HG03039 (cell line): Measurements from ENCODE around the gene AGPAT4.
"Not testable (repeated sequence)": the region's sequence is repeated elsewhere in the genome, so short reads cannot be mapped to it uniquely, and the experiment has no call there.

Experiments used
- ATAC-seq: cut with Tn5 transposase; IDR thresholded peaks from one replicate; pipeline ENCODE4 v1.9.1; 2021; ENCODE audit warnings: mild to moderate bottlenecking, moderate library complexity; ENCODE audit not compliant: unreplicated experiment

The AGPAT4 gene

GRCh38 chr6:161273752-161274487 is at the start of gene AGPAT4:
TSS of gene AGPAT4 (minus strand) at chr6:161274061. CDS start at chr6:161232213, 41,848 bp downstream.
- peak; percentile 99 for ATAC-seq

GRCh38 chr6:161319231-161319630 is 45.4 kb upstream of the AGPAT4 start:
- ATAC-seq: no peak

GRCh38 chr6:161318456-161318855 is 44.6 kb upstream of the AGPAT4 start:
- ATAC-seq: no peak

- no peak for ATAC-seq
Measured at GRCh38 chr6:161316531-161316930, 42.7 kb upstream of the AGPAT4 start.

GRCh38 chr6:161315246-161315917 is 41.5 kb upstream of the AGPAT4 start:
- not testable (repeated sequence) for ATAC-seq

GRCh38 chr6:161314541-161315245 is 40.8 kb upstream of the AGPAT4 start:
- ATAC-seq: not testable (repeated sequence)

GRCh38 chr6:161313940-161314509 is 40.2 kb upstream of the AGPAT4 start:
- no peak for ATAC-seq

- not testable (repeated sequence) for ATAC-seq
Measured at GRCh38 chr6:161313475-161313874, 39.6 kb upstream of the AGPAT4 start.

GRCh38 chr6:161309774-161310173 is 35.9 kb upstream of the AGPAT4 start:
- not testable (repeated sequence) for ATAC-seq

GRCh38 chr6:161308075-161308655 is 34.3 kb upstream of the AGPAT4 start:
- no peak for ATAC-seq

GRCh38 chr6:161305860-161306259 is 32.0 kb upstream of the AGPAT4 start:
- no peak for ATAC-seq

- ATAC-seq: no peak
Measured at GRCh38 chr6:161303628-161304340, 29.9 kb upstream of the AGPAT4 start.

- ATAC-seq: no peak
Measured at GRCh38 chr6:161302949-161303348, 29.1 kb upstream of the AGPAT4 start.

GRCh38 chr6:161301338-161301737 is 27.5 kb upstream of the AGPAT4 start:
- no peak for ATAC-seq

- ATAC-seq: no peak
Measured at GRCh38 chr6:161300823-161301222, 27.0 kb upstream of the AGPAT4 start.

GRCh38 chr6:161299726-161300125 is 25.9 kb upstream of the AGPAT4 start:
- no peak for ATAC-seq

GRCh38 chr6:161295784-161296183 is 21.9 kb upstream of the AGPAT4 start:
- no peak for ATAC-seq

- no peak for ATAC-seq
Measured at GRCh38 chr6:161292650-161293281, 18.9 kb upstream of the AGPAT4 start.

GRCh38 chr6:161292145-161292544 is 18.3 kb upstream of the AGPAT4 start:
- ATAC-seq: no peak

GRCh38 chr6:161290751-161291150 is 16.9 kb upstream of the AGPAT4 start:
- no peak for ATAC-seq
